WTC11 (cell line): ENCODE results near the gene IFI27L2. TPM values are rescaled to one million over a fixed set of nuclear protein-coding genes. Genes with fewer than 3 reads are reported as not detected.

Experiments
- ATAC-seq: fragments of 200-7000 bp; cut with Tn5 transposase; 2 replicates; pipeline ENCODE4 v1.10.0; 2021; ENCODE audit warnings: mild to moderate bottlenecking, moderate library complexity
- CTCF ChIA-PET: fragments of 300-600 bp; sonication (Branson Sonifier 250); formaldehyde crosslinking; loops from one replicate; lab custom pipeline; 2021; ENCODE audit warnings: antibody characterized with exemption; lab: Charles Lee
- POLR2A ChIA-PET: fragments of 350-600 bp; sonication (Branson Sonifier 250); formaldehyde crosslinking; loops from one replicate; lab custom pipeline; 2021; ENCODE audit warnings: antibody characterized with exemption; lab: Charles Lee
- DNase-seq: peaks from one replicate; pipeline ENCODE4 v3.0.0; 2021; ENCODE audit warnings: low spot score
- H3K27ac Mint-ChIP-seq: 2 replicates; pipeline ENCODE4 v1.8.0; 2021; ENCODE audit warnings: mixed read lengths
- H3K27me3 Mint-ChIP-seq: 2 replicates; pipeline ENCODE4 v1.8.0; 2021; ENCODE audit warnings: low read depth, mild to moderate bottlenecking, moderate library complexity, mixed read lengths
- H3K36me3 Mint-ChIP-seq: 2 replicates; pipeline ENCODE4 v1.8.0; 2021; ENCODE audit warnings: mixed read lengths
- H3K4me1 Mint-ChIP-seq: 2 replicates; pipeline ENCODE4 v1.8.0; 2022; ENCODE audit warnings: mixed read lengths
- H3K4me3 Mint-ChIP-seq: 2 replicates; pipeline ENCODE4 v1.8.0; 2021; ENCODE audit warnings: mild to moderate bottlenecking, moderate library complexity, mixed read lengths
- H3K9me3 Mint-ChIP-seq: 2 replicates; pipeline ENCODE4 v1.8.0; 2021; ENCODE audit warnings: mixed read lengths
- EMX1 ChIP-seq: fragments of 250-450 bp; sonication (Bioruptor Pico); IDR thresholded peaks from 2 replicates; pipeline ENCODE4 v1.8.0; 2021; ENCODE audit warnings: mild to moderate bottlenecking
- GABPB1 ChIP-seq: sonication (generic); formaldehyde crosslinking; IDR thresholded peaks from 2 replicates; pipeline ENCODE4 v1.8.1; 2023; ENCODE audit warnings: mild to moderate bottlenecking, missing genetic modification reagents
- HMGA2 ChIP-seq: fragments of 250-450 bp; sonication (Bioruptor Pico); IDR thresholded peaks from 2 replicates; pipeline ENCODE4 v1.4.0; 2021; ENCODE audit warnings: mild to moderate bottlenecking, moderate library complexity
- IRF2 ChIP-seq: sonication (generic); formaldehyde crosslinking; IDR thresholded peaks from 2 replicates; pipeline ENCODE4 v1.8.0; 2022; ENCODE audit warnings: low read depth, missing genetic modification reagents, borderline replicate concordance
- JUN ChIP-seq: sonication (generic); formaldehyde crosslinking; IDR thresholded peaks from 2 replicates; pipeline ENCODE4 v1.8.0; 2023; ENCODE audit warnings: mild to moderate bottlenecking, missing genetic modification reagents
- SMAD3 ChIP-seq: sonication (generic); formaldehyde crosslinking; IDR thresholded peaks from 2 replicates; pipeline ENCODE4 v1.8.0; 2022; ENCODE audit warnings: missing genetic modification reagents, mild to moderate bottlenecking, borderline replicate concordance
- TCF7 ChIP-seq: sonication (generic); formaldehyde crosslinking; IDR thresholded peaks from 2 replicates; pipeline ENCODE4 v1.8.0; 2022; ENCODE audit warnings: mild to moderate bottlenecking, low read depth, missing genetic modification reagents, moderate library complexity
- TEAD1 ChIP-seq: sonication (generic); formaldehyde crosslinking; IDR thresholded peaks from 2 replicates; pipeline ENCODE4 v1.8.0; 2022; ENCODE audit warnings: mild to moderate bottlenecking, missing genetic modification reagents
- ZNF121 ChIP-seq: sonication (generic); formaldehyde crosslinking; IDR thresholded peaks from 2 replicates; pipeline ENCODE4 v1.8.0; 2023; ENCODE audit warnings: missing genetic modification reagents
- ZNF219 ChIP-seq: sonication (generic); formaldehyde crosslinking; IDR thresholded peaks from 2 replicates; pipeline ENCODE4 v1.8.0; 2023; ENCODE audit warnings: missing genetic modification reagents, mild to moderate bottlenecking, borderline replicate concordance
- ZNF671 ChIP-seq: fragments of 250-450 bp; sonication (Bioruptor Pico); IDR thresholded peaks from 2 replicates; pipeline ENCODE4 v1.8.0; 2021; ENCODE audit warnings: mild to moderate bottlenecking
- total RNA-seq: library from RNA; stranded (reverse); gene quantifications from 3 replicates; pipeline ENCODE4 v1.2.3, GENCODE V29; 2021
- TF ChIP-seq, protein P1 (sequence below): sonication (generic); formaldehyde crosslinking; IDR thresholded peaks from 2 replicates; pipeline ENCODE4 v1.8.1; 2022; ENCODE audit warnings: mild to moderate bottlenecking, moderate library complexity, missing genetic modification reagents
- TF ChIP-seq, protein P2 (sequence below): fragments of 250-450 bp; sonication (Bioruptor Pico); IDR thresholded peaks from 2 replicates; pipeline ENCODE4 v1.9.0; 2021; ENCODE audit warnings: mild to moderate bottlenecking
- TF ChIP-seq, protein P3 (sequence below): fragments of 250-450 bp; sonication (Bioruptor Pico); IDR thresholded peaks from 2 replicates; pipeline ENCODE4 v1.8.0; 2021; ENCODE audit warnings: mild to moderate bottlenecking
- TF ChIP-seq, protein P4 (sequence below): fragments of 250-450 bp; sonication (Bioruptor Pico); IDR thresholded peaks from 2 replicates; pipeline ENCODE4 v1.9.0; 2021; ENCODE audit warnings: mild to moderate bottlenecking, borderline replicate concordance

The IFI27L2 gene
- total RNA-seq, 1 experiment from 2014 or later: 22.1 TPM

DNA sequence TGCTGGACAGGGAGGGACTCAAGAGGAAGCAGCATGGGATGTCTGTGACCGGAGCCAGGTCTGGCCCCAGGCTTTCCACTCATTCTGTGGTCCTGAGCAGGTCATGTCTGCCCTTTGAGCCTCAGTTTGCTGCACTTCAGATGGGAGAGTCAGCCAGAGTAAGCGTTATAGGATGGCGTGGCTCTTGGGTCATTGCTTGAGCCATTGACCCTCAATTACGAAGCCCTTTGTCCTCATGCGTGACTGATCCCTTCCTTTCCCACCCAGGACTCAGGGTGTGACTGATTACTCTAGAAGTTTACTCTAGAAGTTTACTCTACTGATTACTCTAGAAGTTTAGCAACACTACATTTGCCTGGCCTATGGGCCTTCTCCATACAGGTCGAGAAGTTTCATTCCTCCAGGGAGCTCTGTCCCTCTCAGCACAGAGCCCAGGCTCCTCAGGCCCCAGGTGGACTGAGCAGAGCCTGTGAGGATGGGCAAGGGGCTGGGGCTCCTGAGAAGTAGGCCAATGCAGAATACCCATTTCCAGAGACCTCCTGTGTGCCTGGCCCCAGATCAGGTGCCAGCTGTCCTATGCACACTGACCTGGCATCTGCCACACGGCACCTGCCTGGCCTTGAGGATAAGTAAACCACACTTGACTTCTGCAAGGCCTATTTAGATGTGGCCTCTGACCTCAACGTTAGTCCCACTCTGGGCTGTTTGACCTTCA is 26.5 kb downstream of the IFI27L2 start:
- CTCF ChIA-PET: interaction anchor here (1.8 kb wide), 2 partner anchors 29 to 163 kb away, joined by 4 to 6 read pairs; no protein-coding TSS in a partner anchor

DNA sequence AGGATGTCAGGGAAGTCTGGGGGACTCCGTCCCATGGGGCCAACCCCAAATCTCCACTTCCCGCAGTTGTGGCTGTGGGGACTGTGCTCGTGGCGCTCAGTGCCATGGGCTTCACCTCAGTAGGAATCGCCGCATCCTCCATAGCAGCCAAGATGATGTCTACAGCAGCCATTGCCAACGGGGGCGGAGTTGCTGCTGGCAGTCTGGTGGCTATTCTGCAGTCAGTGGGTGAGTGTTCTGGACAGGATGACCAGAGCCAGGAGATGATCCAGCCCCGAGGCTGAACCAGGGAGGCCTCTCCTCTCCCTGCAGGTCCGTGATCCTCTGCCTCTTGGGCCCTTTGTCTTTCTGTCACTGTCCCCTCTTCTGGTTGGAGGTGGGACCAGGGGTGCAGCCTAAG is 27.7 kb downstream of the IFI27L2 start:
- H3K9me3 Mint-ChIP-seq: no peaks in the 10 kb centered on the region
- no peak overlapping the region for H3K4me3 Mint-ChIP-seq
- no peaks in the 10 kb centered on the region for H3K36me3 Mint-ChIP-seq
- H3K27me3 Mint-ChIP-seq: no peaks in the 10 kb centered on the region
- no peak for DNase-seq
- POLR2A ChIA-PET: no interaction called here
- H3K4me1 Mint-ChIP-seq: no peaks in the 10 kb centered on the region
- no peak overlapping the region for H3K27ac Mint-ChIP-seq
- ATAC-seq: no peak
- CTCF ChIA-PET: no interaction called here
- TF ChIP-seq SMAD3 (CRISPR knock-in tag): no peak
- no peak for TF ChIP-seq GABPB1 (CRISPR knock-in tag)
- TF ChIP-seq JUN (CRISPR knock-in tag): no peak
- TF ChIP-seq HMGA2: no peak
- no peak for TF ChIP-seq ZNF219 (CRISPR knock-in tag)
- TF ChIP-seq ZNF121 (CRISPR knock-in tag): no peak
- TF ChIP-seq ZNF671 (CRISPR knock-in tag): no peak
- TF ChIP-seq EMX1 (CRISPR knock-in tag): no peak
- TF ChIP-seq TCF7: no peak
- TF ChIP-seq TEAD1: no peak
- no peak for TF ChIP-seq IRF2 (CRISPR knock-in tag)
- TF ChIP-seq, protein P1, sequence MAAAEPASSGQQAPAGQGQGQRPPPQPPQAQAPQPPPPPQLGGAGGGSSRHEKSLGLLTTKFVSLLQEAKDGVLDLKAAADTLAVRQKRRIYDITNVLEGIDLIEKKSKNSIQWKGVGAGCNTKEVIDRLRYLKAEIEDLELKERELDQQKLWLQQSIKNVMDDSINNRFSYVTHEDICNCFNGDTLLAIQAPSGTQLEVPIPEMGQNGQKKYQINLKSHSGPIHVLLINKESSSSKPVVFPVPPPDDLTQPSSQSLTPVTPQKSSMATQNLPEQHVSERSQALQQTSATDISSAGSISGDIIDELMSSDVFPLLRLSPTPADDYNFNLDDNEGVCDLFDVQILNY (CRISPR knock-in tag): no peak

More for the DNA sequence above, 26.5 kb downstream of the IFI27L2 start:
- Mint-ChIP-seq H3K4me3 (no peak overlapping the region), H3K27me3 (no peaks in the 10 kb centered on the region), H3K9me3 (no peaks in the 10 kb centered on the region), H3K27ac (no peak overlapping the region; the same call in 1 of the 2 replicates), H3K36me3 (no peaks in the 10 kb centered on the region), H3K4me1 (no peaks in the 10 kb centered on the region)
- ATAC-seq: no peak
- TF ChIP-seq, protein P2, sequence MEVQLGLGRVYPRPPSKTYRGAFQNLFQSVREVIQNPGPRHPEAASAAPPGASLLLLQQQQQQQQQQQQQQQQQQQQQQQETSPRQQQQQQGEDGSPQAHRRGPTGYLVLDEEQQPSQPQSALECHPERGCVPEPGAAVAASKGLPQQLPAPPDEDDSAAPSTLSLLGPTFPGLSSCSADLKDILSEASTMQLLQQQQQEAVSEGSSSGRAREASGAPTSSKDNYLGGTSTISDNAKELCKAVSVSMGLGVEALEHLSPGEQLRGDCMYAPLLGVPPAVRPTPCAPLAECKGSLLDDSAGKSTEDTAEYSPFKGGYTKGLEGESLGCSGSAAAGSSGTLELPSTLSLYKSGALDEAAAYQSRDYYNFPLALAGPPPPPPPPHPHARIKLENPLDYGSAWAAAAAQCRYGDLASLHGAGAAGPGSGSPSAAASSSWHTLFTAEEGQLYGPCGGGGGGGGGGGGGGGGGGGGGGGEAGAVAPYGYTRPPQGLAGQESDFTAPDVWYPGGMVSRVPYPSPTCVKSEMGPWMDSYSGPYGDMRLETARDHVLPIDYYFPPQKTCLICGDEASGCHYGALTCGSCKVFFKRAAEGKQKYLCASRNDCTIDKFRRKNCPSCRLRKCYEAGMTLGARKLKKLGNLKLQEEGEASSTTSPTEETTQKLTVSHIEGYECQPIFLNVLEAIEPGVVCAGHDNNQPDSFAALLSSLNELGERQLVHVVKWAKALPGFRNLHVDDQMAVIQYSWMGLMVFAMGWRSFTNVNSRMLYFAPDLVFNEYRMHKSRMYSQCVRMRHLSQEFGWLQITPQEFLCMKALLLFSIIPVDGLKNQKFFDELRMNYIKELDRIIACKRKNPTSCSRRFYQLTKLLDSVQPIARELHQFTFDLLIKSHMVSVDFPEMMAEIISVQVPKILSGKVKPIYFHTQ: no peak
- TF ChIP-seq, protein P3, sequence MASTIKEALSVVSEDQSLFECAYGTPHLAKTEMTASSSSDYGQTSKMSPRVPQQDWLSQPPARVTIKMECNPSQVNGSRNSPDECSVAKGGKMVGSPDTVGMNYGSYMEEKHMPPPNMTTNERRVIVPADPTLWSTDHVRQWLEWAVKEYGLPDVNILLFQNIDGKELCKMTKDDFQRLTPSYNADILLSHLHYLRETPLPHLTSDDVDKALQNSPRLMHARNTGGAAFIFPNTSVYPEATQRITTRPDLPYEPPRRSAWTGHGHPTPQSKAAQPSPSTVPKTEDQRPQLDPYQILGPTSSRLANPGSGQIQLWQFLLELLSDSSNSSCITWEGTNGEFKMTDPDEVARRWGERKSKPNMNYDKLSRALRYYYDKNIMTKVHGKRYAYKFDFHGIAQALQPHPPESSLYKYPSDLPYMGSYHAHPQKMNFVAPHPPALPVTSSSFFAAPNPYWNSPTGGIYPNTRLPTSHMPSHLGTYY (CRISPR knock-in tag): no peak
- POLR2A ChIA-PET: no interaction called here
- DNase-seq: no peak

DNA sequence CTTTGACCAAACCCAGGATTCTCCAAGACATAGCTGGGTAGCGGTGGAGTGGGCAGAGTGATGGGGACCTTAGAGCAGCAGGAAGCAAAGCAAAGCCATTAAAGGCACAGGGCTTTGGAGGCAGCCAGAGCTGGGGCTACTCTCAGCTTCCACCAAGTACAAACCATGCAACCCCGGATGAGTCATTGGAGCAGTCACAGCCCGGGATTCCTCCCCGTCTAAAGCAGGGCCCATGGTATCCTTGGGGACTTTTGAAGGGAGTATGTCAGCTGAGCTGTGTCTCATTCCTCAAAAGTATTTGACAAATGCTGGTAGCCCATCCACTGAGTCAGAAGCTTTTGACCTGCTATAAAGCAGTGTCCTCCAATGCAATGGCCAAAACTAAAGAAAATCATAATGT is 28.6 kb downstream of the IFI27L2 start:
- ChIA-PET POLR2A (interaction anchor here (0.6 kb wide), 1 partner anchor 446 kb away, joined by 4 read pairs; no protein-coding TSS in a partner anchor), CTCF (interaction anchor here (1.1 kb wide), 1 partner anchor 64 kb away, joined by 4 read pairs; no protein-coding TSS in a partner anchor)
- Mint-ChIP-seq H3K4me3 (no peak overlapping the region), H3K4me1 (no peaks in the 10 kb centered on the region), H3K36me3 (no peaks in the 10 kb centered on the region), H3K9me3 (no peaks in the 10 kb centered on the region), H3K27me3 (no peaks in the 10 kb centered on the region), H3K27ac (no peak overlapping the region)
- DNase-seq (no peak), ATAC-seq (no peak)
- TF ChIP-seq, protein P1 (CRISPR knock-in tag): no peak
- no peak for TF ChIP-seq IRF2 (CRISPR knock-in tag)
- TF ChIP-seq, protein P4, sequence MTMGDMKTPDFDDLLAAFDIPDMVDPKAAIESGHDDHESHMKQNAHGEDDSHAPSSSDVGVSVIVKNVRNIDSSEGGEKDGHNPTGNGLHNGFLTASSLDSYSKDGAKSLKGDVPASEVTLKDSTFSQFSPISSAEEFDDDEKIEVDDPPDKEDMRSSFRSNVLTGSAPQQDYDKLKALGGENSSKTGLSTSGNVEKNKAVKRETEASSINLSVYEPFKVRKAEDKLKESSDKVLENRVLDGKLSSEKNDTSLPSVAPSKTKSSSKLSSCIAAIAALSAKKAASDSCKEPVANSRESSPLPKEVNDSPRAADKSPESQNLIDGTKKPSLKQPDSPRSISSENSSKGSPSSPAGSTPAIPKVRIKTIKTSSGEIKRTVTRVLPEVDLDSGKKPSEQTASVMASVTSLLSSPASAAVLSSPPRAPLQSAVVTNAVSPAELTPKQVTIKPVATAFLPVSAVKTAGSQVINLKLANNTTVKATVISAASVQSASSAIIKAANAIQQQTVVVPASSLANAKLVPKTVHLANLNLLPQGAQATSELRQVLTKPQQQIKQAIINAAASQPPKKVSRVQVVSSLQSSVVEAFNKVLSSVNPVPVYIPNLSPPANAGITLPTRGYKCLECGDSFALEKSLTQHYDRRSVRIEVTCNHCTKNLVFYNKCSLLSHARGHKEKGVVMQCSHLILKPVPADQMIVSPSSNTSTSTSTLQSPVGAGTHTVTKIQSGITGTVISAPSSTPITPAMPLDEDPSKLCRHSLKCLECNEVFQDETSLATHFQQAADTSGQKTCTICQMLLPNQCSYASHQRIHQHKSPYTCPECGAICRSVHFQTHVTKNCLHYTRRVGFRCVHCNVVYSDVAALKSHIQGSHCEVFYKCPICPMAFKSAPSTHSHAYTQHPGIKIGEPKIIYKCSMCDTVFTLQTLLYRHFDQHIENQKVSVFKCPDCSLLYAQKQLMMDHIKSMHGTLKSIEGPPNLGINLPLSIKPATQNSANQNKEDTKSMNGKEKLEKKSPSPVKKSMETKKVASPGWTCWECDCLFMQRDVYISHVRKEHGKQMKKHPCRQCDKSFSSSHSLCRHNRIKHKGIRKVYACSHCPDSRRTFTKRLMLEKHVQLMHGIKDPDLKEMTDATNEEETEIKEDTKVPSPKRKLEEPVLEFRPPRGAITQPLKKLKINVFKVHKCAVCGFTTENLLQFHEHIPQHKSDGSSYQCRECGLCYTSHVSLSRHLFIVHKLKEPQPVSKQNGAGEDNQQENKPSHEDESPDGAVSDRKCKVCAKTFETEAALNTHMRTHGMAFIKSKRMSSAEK (CRISPR knock-in tag): no peak
